GM12892 (cell line): ENCODE measurements around the gene ITIH3.

Source experiments
- POLR2A ChIP-seq: IDR thresholded peaks from 2 replicates; pipeline ENCODE4 v1.6.1; 2011; ENCODE audit warnings: low read depth, low read length, control low read depth
- POLR2AphosphoS5 ChIP-seq: IDR thresholded peaks from 2 replicates; pipeline ENCODE4 v1.6.1; 2011; ENCODE audit warnings: low read depth, low read length, control low read depth
- TAF1 ChIP-seq: IDR thresholded peaks from 2 replicates; pipeline ENCODE4 v1.6.1; 2011; ENCODE audit warnings: low read depth, mild to moderate bottlenecking, control low read depth, low read length, borderline replicate concordance

GRCh38 chr3:52795298-52795900 is 803 bp downstream of the ITIH3 start:
- TF ChIP-seq TAF1 (no peak), POLR2AphosphoS5 (no peak), POLR2A (no peak)
